PC-3 (cell line): Measurements from ENCODE around the gene KSR1.

Source experiments
- EZH2 ChIP-seq: fragments of 300-600 bp; sonication (generic); IDR thresholded peaks from one replicate; pipeline ENCODE4 v1.6.1; 2017; ENCODE audit warnings: antibody characterized with exemption, mild to moderate bottlenecking, low read length; ENCODE audit not compliant: unreplicated experiment
- TF ChIP-seq, protein P1 (sequence below): fragments of 300-600 bp; sonication (generic); conservative IDR thresholded peaks from 2 replicates; pipeline ENCODE4 v1.5.1; 2017; ENCODE audit warnings: antibody characterized with exemption, low read depth, mild to moderate bottlenecking, low read length

GRCh38 chr17:27634776-27635175, 178.5 kb downstream of the KSR1 start:
- TF ChIP-seq, protein P1, sequence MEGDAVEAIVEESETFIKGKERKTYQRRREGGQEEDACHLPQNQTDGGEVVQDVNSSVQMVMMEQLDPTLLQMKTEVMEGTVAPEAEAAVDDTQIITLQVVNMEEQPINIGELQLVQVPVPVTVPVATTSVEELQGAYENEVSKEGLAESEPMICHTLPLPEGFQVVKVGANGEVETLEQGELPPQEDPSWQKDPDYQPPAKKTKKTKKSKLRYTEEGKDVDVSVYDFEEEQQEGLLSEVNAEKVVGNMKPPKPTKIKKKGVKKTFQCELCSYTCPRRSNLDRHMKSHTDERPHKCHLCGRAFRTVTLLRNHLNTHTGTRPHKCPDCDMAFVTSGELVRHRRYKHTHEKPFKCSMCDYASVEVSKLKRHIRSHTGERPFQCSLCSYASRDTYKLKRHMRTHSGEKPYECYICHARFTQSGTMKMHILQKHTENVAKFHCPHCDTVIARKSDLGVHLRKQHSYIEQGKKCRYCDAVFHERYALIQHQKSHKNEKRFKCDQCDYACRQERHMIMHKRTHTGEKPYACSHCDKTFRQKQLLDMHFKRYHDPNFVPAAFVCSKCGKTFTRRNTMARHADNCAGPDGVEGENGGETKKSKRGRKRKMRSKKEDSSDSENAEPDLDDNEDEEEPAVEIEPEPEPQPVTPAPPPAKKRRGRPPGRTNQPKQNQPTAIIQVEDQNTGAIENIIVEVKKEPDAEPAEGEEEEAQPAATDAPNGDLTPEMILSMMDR, result no peak
- no peak for TF ChIP-seq EZH2
